Measurements from ENCODE around the gene SPTBN5.

- TF ChIP-seq POLR2A (IDR thresholded peaks at IDR 0.05) = no peak
- TF ChIP-seq CTCF (IDR thresholded peaks at IDR 0.05) = no peak
- TF ChIP-seq POLR2AphosphoS5 (IDR thresholded peaks at IDR 0.05; ENCODE audit: insufficient read depth in 1 of 2, low read depth in 1 of 2) = no peak
Observed at GRCh38 chr15:41819455-41820050, 74.3 kb downstream of the SPTBN5 start.

Measured in vagina (tissue), 2 donors.